ENCODE results near the gene PCMT1. TPM values are rescaled to one million over a fixed set of nuclear protein-coding genes. Genes with fewer than 3 reads are reported as not detected.

PCMT1 gene
- polyA plus RNA-seq, 2 of the 4 experiments (the other 2 are of a cell fraction), result 92.4 to 99.3 TPM

GRCh38 chr6:149711711-149712110 lies 37.8 kb upstream of the PCMT1 start:
- ChIA-PET CTCF (no interaction called here), POLR2A (interaction anchor here (0.7 kb wide), 1 partner anchor 1135 kb away, joined by 3 read pairs; no protein-coding TSS in a partner anchor)
- TF ChIP-seq EP300 (IDR thresholded peaks at IDR 0.05) (no peak), E2F6 (IDR thresholded peaks at IDR 0.05; ENCODE audit: borderline replicate concordance, low read depth) (no peak), HES2 (IDR thresholded peaks at IDR 0.05) (no peak), CEBPB (IDR thresholded peaks at IDR 0.05) (no peak), ZFP36 (IDR thresholded peaks at IDR 0.05; ENCODE audit: borderline replicate concordance, partially characterized antibody) (no peak), EHF (CRISPR knock-in tag; IDR thresholded peaks at IDR 0.05) (no peak), GATA3 (IDR thresholded peaks at IDR 0.05; ENCODE audit: borderline replicate concordance) (no peak), PBX3 (IDR thresholded peaks at IDR 0.05) (no peak), KDM1A (IDR thresholded peaks at IDR 0.05; ENCODE audit: low read depth) (no peak), EHMT2 (IDR thresholded peaks at IDR 0.05; ENCODE audit: low read depth) (no peak), PHF8 (IDR thresholded peaks at IDR 0.05; ENCODE audit: borderline replicate concordance, low read depth) (no peak), NPAS2 (CRISPR knock-in tag; IDR thresholded peaks at IDR 0.05; ENCODE audit: borderline replicate concordance) (no peak)
- H3K4me1 ChIP-seq, result peaks cover 7% of the 10 kb centered on the region; the same call in 1 of the 3 replicates
- no peak overlapping the region for H3K4me2 ChIP-seq
- H3K27ac ChIP-seq, result no peak overlapping the region
- no peak overlapping the region for H3K4me3 ChIP-seq
- FAIRE-seq (no peak), DNase-seq (ENCODE audit: low read depth in 1 of 2, low spot score in 1 of 2) (no peak), ATAC-seq (no peak)
- H3K9me3 ChIP-seq, result no peaks in the 10 kb centered on the region
- WGBS (ENCODE audit: missing lambda C conversion rate), result 94% methylated on average over 5 of the region's 5 CpGs

- DNase-seq (ENCODE audit: low read depth in 1 of 2, low spot score in 1 of 2) (no peak), FAIRE-seq (no peak), ATAC-seq (no peak)
- WGBS (ENCODE audit: missing lambda C conversion rate), result 73% methylated on average over 1 of the region's 1 CpG
- H3K4me3 ChIP-seq, result no peak overlapping the region
- ChIA-PET CTCF (interaction anchor here (1.2 to 1.6 kb wide), 2 partner anchors 9 to 10 kb away, joined by 4 read pairs; no protein-coding TSS in a partner anchor), POLR2A (no interaction called here)
- H3K4me1 ChIP-seq, result peaks cover 7% of the 10 kb centered on the region; the same call in 1 of the 3 replicates
- H3K4me2 ChIP-seq, result no peak overlapping the region
- TF ChIP-seq MAFK (IDR thresholded peaks at IDR 0.05; ENCODE audit: partially characterized antibody) (peak; percentile 16), CHD2 (IDR thresholded peaks at IDR 0.05; ENCODE audit: low read length, partially characterized antibody) (no peak), ZFP36 (IDR thresholded peaks at IDR 0.05; ENCODE audit: borderline replicate concordance, partially characterized antibody) (no peak)
- no peaks in the 10 kb centered on the region for H3K9me3 ChIP-seq
- H3K27ac ChIP-seq, result no peak overlapping the region
These were observed 35.1 kb upstream of the PCMT1 start for GRCh38 chr6:149714442-149714841.

DNA sequence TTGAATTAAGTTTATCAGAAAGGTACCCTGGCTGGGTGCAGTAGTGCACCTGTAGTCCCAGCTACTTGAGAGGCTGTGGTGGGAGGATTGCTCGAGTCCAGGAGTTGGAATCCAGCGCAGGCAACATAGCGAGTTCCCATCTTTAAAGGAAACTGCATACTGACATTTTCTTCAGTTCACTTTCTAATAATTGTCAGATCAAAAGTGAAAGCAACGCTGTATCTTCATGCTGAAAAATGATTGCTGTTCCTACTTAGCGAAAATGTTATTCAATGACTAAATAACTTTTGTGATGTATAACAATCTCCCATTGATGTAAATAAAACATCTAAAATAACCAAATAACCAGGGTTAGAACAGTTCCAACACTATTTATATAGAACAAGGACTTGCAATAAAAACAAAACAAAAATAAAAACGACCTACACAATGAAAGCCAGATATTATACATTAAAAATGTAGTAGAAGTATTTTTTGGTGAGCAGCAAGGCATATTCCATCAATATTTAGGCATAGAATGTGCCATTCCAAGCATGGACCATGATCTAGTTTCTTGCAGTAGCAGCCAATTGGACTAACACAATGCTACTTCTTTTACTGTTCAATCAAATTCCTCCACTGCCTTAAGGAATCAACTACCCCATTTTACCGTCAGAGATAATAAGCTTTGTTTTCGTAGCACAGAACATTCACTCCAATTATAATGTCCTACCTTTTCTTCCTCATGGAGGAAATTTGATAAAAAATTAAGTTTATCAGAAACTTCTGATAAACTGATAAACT lies 33.2 kb upstream of the PCMT1 start:
- Histone ChIP-seq H3K27ac (peak overlapping the region in 1 of 2 experiments; percentile 96; a peak in 2 of 6 replicates), H3K4me2 (peak overlapping the region; percentile 94), H3K4me1 (peaks cover 7% of the 10 kb centered on the region; the same call in 1 of the 3 replicates), H3K4me3 (peak overlapping the region; percentile 80), H3K9me3 (no peaks in the 10 kb centered on the region)
- TF ChIP-seq ZNF302 (CRISPR knock-in tag; IDR thresholded peaks at IDR 0.05) (no peak), RAD21 (conservative IDR thresholded peaks at IDR 0.05 in 1 of 2, IDR thresholded peaks at IDR 0.05 in 1 of 2) (no peak), BHLHE40 (IDR thresholded peaks at IDR 0.05; ENCODE audit: low read depth, low read length) (no peak), RARB (CRISPR knock-in tag; IDR thresholded peaks at IDR 0.05) (no peak), TFCP2L1 (CRISPR knock-in tag; IDR thresholded peaks at IDR 0.05) (no peak), MAX (IDR thresholded peaks at IDR 0.05) (no peak), HEYL (CRISPR knock-in tag; IDR thresholded peaks at IDR 0.05) (no peak), EP300 (IDR thresholded peaks at IDR 0.05) (no peak), ZC3H11A (IDR thresholded peaks at IDR 0.05) (no peak), CBX8 (IDR thresholded peaks at IDR 0.05) (no peak), KDM1A (IDR thresholded peaks at IDR 0.05; ENCODE audit: low read depth) (no peak), GATA3 (IDR thresholded peaks at IDR 0.05; ENCODE audit: borderline replicate concordance) (no peak), RNF2 (IDR thresholded peaks at IDR 0.05; ENCODE audit: borderline replicate concordance, low read depth) (no peak), PBX3 (IDR thresholded peaks at IDR 0.05) (no peak), FOSL2 (IDR thresholded peaks at IDR 0.05) (no peak), FOSL2 (CRISPR knock-in tag; IDR thresholded peaks at IDR 0.05) (no peak), TP53 (CRISPR knock-in tag; IDR thresholded peaks at IDR 0.05) (no peak), POLR2AphosphoS2 (conservative IDR thresholded peaks at IDR 0.05; ENCODE audit: low read length) (no peak), MYC (IDR thresholded peaks at IDR 0.05; ENCODE audit: borderline replicate concordance, low read length) (no peak), SMC3 (IDR thresholded peaks at IDR 0.05) (no peak), MAFK (IDR thresholded peaks at IDR 0.05; ENCODE audit: partially characterized antibody) (no peak)
- ATAC-seq (no peak), FAIRE-seq (no peak), DNase-seq (ENCODE audit: low read depth in 1 of 2, low spot score in 1 of 2) (peak in 1 of 2 experiments; percentile 10)
- 30% methylated on average over 8 of the region's 8 CpGs for WGBS (ENCODE audit: missing lambda C conversion rate)
- POLR2A ChIA-PET, result no interaction called here
- CTCF ChIA-PET, result interaction anchor here (0.7 kb wide), 1 partner anchor 98 kb away, joined by 4 read pairs; no protein-coding TSS in a partner anchor
